Peyer's patch (tissue), 4 donors: ENCODE results near the gene PDK3. TPM values are rescaled to one million over a fixed set of nuclear protein-coding genes. Genes with fewer than 3 reads are reported as not detected.

Experiments used
- DNase-seq, 3 donors: peaks; one replicate each; pipeline ENCODE4 v3.0.0-alpha.2; 2017 to 2019
- H3K27ac ChIP-seq, 4 donors: fragments of 200-600 bp; sonication (generic); one replicate each; pipeline ENCODE4 v1.5.1; 2016 to 2019
- H3K27me3 ChIP-seq, 2 donors: fragments of 200-600 bp; sonication (generic); one replicate each; pipeline ENCODE4 v1.5.1; 2019
- H3K36me3 ChIP-seq, 3 donors: fragments of 200-600 bp; sonication (generic); one replicate each; pipeline ENCODE4 v1.5.1; 2016 to 2019
- H3K4me1 ChIP-seq, 4 donors: fragments of 200-600 bp; sonication (generic); one replicate each; pipeline ENCODE4 v1.5.1; 2016 to 2019
- H3K4me3 ChIP-seq, 4 donors: fragments of 200-600 bp; sonication (generic); 1 replicate in 3 of 4; 2 replicates in 1 of 4; pipeline ENCODE4 v1.5.1; 2016 to 2019; ENCODE audit warnings: mild to moderate bottlenecking in 1 of 4
- H3K9me3 ChIP-seq, 4 donors: fragments of 200-600 bp; sonication (generic); one replicate each; pipeline ENCODE4 v1.5.1; 2016 to 2019; ENCODE audit warnings: mild to moderate bottlenecking in 1 of 4
- POLR2A ChIP-seq, 2 donors: fragments of 450-650 bp; IDR thresholded peaks; one replicate each; pipeline ENCODE4 v1.5.1; 2017; ENCODE audit warnings: antibody characterized with exemption in 2 of 2, mild to moderate bottlenecking in 2 of 2, moderate library complexity in 2 of 2
- total RNA-seq, 4 donors: library from RNA; depleted of rRNA; stranded (reverse); fragments of >200 nt; gene quantifications; one replicate each; pipeline ENCODE4 v1.1.0, GENCODE V29; 2016
- TF ChIP-seq, protein P1 (sequence below), 6 experiments: fragments of 450-650 bp in 4 of 6; fragments of 200-600 bp in 2 of 6; sonication (generic) in 1 of 6; IDR thresholded peaks; one replicate each; pipeline ENCODE4 v1.5.1; 2017 to 2019; ENCODE audit warnings: antibody characterized with exemption in 6 of 6, mild to moderate bottlenecking in 3 of 6, moderate library complexity in 1 of 6

PDK3 gene
- total RNA-seq, 4 donors from 2014 or later: 26.4 to 56.0 (median 32.5) TPM

- no peaks in the 10 kb centered on the region for H3K27me3 ChIP-seq
- H3K27ac ChIP-seq: peak overlapping the region in 1 of 4 donors; percentile 39
- no peak for TF ChIP-seq POLR2A (IDR thresholded peaks at IDR 0.05)
- TF ChIP-seq, protein P1, sequence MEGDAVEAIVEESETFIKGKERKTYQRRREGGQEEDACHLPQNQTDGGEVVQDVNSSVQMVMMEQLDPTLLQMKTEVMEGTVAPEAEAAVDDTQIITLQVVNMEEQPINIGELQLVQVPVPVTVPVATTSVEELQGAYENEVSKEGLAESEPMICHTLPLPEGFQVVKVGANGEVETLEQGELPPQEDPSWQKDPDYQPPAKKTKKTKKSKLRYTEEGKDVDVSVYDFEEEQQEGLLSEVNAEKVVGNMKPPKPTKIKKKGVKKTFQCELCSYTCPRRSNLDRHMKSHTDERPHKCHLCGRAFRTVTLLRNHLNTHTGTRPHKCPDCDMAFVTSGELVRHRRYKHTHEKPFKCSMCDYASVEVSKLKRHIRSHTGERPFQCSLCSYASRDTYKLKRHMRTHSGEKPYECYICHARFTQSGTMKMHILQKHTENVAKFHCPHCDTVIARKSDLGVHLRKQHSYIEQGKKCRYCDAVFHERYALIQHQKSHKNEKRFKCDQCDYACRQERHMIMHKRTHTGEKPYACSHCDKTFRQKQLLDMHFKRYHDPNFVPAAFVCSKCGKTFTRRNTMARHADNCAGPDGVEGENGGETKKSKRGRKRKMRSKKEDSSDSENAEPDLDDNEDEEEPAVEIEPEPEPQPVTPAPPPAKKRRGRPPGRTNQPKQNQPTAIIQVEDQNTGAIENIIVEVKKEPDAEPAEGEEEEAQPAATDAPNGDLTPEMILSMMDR (IDR thresholded peaks at IDR 0.05): peak; percentile 56 to 84 (median 71)
- H3K9me3 ChIP-seq: no peaks in the 10 kb centered on the region
- DNase-seq: no peak
- H3K4me1 ChIP-seq: peaks cover 0 to 21% (median 0%) of the 10 kb centered on the region in 4 donors
- peaks cover 0 to 5% (median 0%) of the 10 kb centered on the region in 3 donors for H3K36me3 ChIP-seq
- no peak overlapping the region for H3K4me3 ChIP-seq
Observed at GRCh38 chrX:24498975-24499374, 33.9 kb downstream of the PDK3 start.

DNA sequence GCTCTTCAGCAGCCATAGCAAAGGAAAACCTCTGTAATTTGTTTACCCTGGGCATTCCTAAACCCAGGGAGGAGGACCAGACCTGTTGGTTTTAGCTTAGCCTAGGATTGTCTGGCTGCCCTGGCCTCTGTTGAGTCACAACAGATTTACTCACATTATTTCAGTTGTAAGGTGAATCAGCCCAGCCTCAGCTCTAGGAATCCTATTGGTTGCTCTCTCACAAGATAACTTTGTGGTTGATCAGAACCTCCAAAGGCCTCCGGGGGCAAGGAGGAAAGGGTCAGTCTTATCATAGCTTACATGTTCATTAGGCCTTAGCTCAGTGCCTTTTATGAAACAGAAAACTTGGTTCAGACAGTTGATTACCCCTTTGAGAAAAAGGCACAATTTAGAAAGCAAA, 41.0 kb downstream of the PDK3 start:
- H3K4me1 ChIP-seq: no peaks in the 10 kb centered on the region
- H3K4me3 ChIP-seq: no peak overlapping the region
- peaks cover 0 to 4% (median 0%) of the 10 kb centered on the region in 3 donors for H3K36me3 ChIP-seq
- TF ChIP-seq, protein P1 (IDR thresholded peaks at IDR 0.05): no peak
- TF ChIP-seq POLR2A (IDR thresholded peaks at IDR 0.05): no peak
- H3K27me3 ChIP-seq: no peaks in the 10 kb centered on the region
- no peak for DNase-seq
- H3K9me3 ChIP-seq: no peaks in the 10 kb centered on the region
- no peak overlapping the region for H3K27ac ChIP-seq

GRCh38 chrX:24508375-24508774, 43.3 kb downstream of the PDK3 start:
- Histone ChIP-seq H3K4me3 (no peak overlapping the region), H3K36me3 (peaks cover 0 to 5% (median 0%) of the 10 kb centered on the region in 3 donors), H3K27ac (no peak overlapping the region), H3K9me3 (no peaks in the 10 kb centered on the region), H3K27me3 (no peaks in the 10 kb centered on the region), H3K4me1 (no peaks in the 10 kb centered on the region)
- DNase-seq: no peak
- TF ChIP-seq, protein P1 (IDR thresholded peaks at IDR 0.05): no peak
- no peak for TF ChIP-seq POLR2A (IDR thresholded peaks at IDR 0.05)

DNA sequence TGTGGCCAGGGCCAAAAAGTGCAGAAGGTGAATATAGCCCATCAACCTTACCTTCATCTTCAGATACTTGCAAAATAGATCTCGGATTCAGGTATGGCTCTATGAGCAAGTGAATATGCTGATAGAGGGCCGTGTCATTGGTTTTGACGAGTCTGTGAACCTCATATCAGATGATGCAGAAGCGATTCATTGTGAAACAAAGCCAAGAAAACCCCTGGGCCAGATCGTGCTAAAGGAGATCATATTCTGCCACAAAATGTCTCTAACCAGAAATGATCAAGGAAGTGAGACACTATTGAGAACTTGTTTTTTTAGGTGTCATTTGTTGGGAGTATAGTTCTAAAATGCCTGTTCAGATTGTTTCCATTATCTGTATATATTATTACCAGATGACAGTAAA, 48.3 kb downstream of the PDK3 start:
- no peaks in the 10 kb centered on the region for H3K4me1 ChIP-seq
- no peak overlapping the region for H3K4me3 ChIP-seq
- H3K9me3 ChIP-seq: no peaks in the 10 kb centered on the region
- DNase-seq: no peak
- no peak overlapping the region for H3K27ac ChIP-seq
- no peak for TF ChIP-seq POLR2A (IDR thresholded peaks at IDR 0.05)
- TF ChIP-seq, protein P1 (IDR thresholded peaks at IDR 0.05): no peak
- H3K27me3 ChIP-seq: no peaks in the 10 kb centered on the region
- peaks cover 0 to 5% (median 0%) of the 10 kb centered on the region in 3 donors for H3K36me3 ChIP-seq

GRCh38 chrX:24515447-24515846, 50.4 kb downstream of the PDK3 start:
- no peaks in the 10 kb centered on the region for H3K27me3 ChIP-seq

More at GRCh38 chrX:24515447-24515846, 50.4 kb downstream of the PDK3 start:
- no peaks in the 10 kb centered on the region for H3K4me1 ChIP-seq
- peaks cover 0 to 5% (median 0%) of the 10 kb centered on the region in 3 donors for H3K36me3 ChIP-seq
- H3K4me3 ChIP-seq: no peak overlapping the region
- H3K27ac ChIP-seq: no peak overlapping the region
- no peaks in the 10 kb centered on the region for H3K9me3 ChIP-seq
- no peak for TF ChIP-seq POLR2A (IDR thresholded peaks at IDR 0.05)
- TF ChIP-seq, protein P1 (IDR thresholded peaks at IDR 0.05): no peak
- no peak for DNase-seq
